H9 (cell line): ENCODE data around the gene LSM8. TPM values are rescaled to one million over a fixed set of nuclear protein-coding genes. Genes with fewer than 3 reads are reported as not detected.

Experiments
- DNase-seq: peaks from one replicate; pipeline ENCODE4 v3.0.0-alpha.2; 2017
- H2AFZ ChIP-seq: one replicate; pipeline ENCODE4 v1.6.1; 2013; ENCODE audit warnings: mild to moderate bottlenecking, low read length, control low read depth, moderate library complexity
- H2AK5ac ChIP-seq: 2 replicates; pipeline ENCODE4 v1.6.1; 2013; ENCODE audit warnings: low read length, control low read depth, mixed read lengths; ENCODE audit not compliant: insufficient read length
- H2BK120ac ChIP-seq: one replicate; pipeline ENCODE4 v1.6.1; 2013; ENCODE audit warnings: low read depth, mild to moderate bottlenecking, low read length, control low read depth, inconsistent platforms; ENCODE audit not compliant: poor library complexity, severe bottlenecking
- H2BK12ac ChIP-seq: 2 replicates; pipeline ENCODE4 v1.6.1; 2013; ENCODE audit warnings: low read length, control low read depth, mixed read lengths, low read depth; ENCODE audit not compliant: insufficient read length
- H2BK15ac ChIP-seq: 2 replicates; pipeline ENCODE4 v1.6.1; 2013; ENCODE audit warnings: low read depth, low read length, control low read depth
- H2BK20ac ChIP-seq: one replicate; pipeline ENCODE4 v1.6.1; 2013; ENCODE audit warnings: low read depth, mild to moderate bottlenecking, low read length, control low read depth, inconsistent platforms; ENCODE audit not compliant: poor library complexity, severe bottlenecking
- H2BK5ac ChIP-seq: 2 replicates; pipeline ENCODE4 v1.6.1; 2013; ENCODE audit warnings: low read length, control low read depth, mixed read lengths; ENCODE audit not compliant: insufficient read length
- H3K14ac ChIP-seq: 2 replicates; pipeline ENCODE4 v1.6.1; 2013; ENCODE audit warnings: low read length, control low read depth; ENCODE audit not compliant: insufficient read depth
- H3K18ac ChIP-seq: 2 replicates; pipeline ENCODE4 v1.6.1; 2013; ENCODE audit warnings: low read depth, mild to moderate bottlenecking, mixed read lengths, low read length, control low read depth; ENCODE audit not compliant: insufficient read length
- H3K23ac ChIP-seq: 2 replicates; pipeline ENCODE4 v1.6.1; 2013; ENCODE audit warnings: low read length, control low read depth, mixed read lengths, low read depth; ENCODE audit not compliant: insufficient read length
- H3K23me2 ChIP-seq: 2 replicates; pipeline ENCODE4 v1.6.1; 2013; ENCODE audit warnings: low read depth, mild to moderate bottlenecking, mixed read lengths, low read length, control low read depth; ENCODE audit not compliant: insufficient read length, poor library complexity, severe bottlenecking
- H3K27ac ChIP-seq: 2 replicates; pipeline ENCODE4 v1.5.1; 2013; ENCODE audit warnings: low read length, control low read depth, mixed read lengths, low read depth; ENCODE audit not compliant: insufficient read length
- H3K27me3 ChIP-seq: 2 replicates; pipeline ENCODE4 v1.6.1; 2013; ENCODE audit warnings: low read length, control low read depth, inconsistent platforms; ENCODE audit not compliant: insufficient read depth
- H3K4ac ChIP-seq: 2 replicates; pipeline ENCODE4 v1.6.1; 2013; ENCODE audit warnings: low read depth, mild to moderate bottlenecking, control low read depth, inconsistent platforms, low read length, moderate library complexity
- H3K4me1 ChIP-seq: 2 replicates; pipeline ENCODE4 v1.6.1; 2013; ENCODE audit warnings: low read length, control low read depth, inconsistent platforms; ENCODE audit not compliant: insufficient read depth
- H3K4me2 ChIP-seq: 2 replicates; pipeline ENCODE4 v1.6.1; 2013; ENCODE audit warnings: low read length, control low read depth, mixed read lengths; ENCODE audit not compliant: insufficient read length, insufficient read depth
- H3K56ac ChIP-seq: 2 replicates; pipeline ENCODE4 v1.6.1; 2013; ENCODE audit warnings: low read depth, mild to moderate bottlenecking, mixed read lengths, low read length, control low read depth; ENCODE audit not compliant: insufficient read length
- H3K79me1 ChIP-seq: 2 replicates; pipeline ENCODE4 v1.6.1; 2013; ENCODE audit warnings: low read depth, mild to moderate bottlenecking, moderate library complexity, low read length, control low read depth, inconsistent platforms; ENCODE audit not compliant: insufficient read depth, poor library complexity, severe bottlenecking
- H3K79me2 ChIP-seq: 2 replicates; pipeline ENCODE4 v1.6.1; 2013; ENCODE audit warnings: low read length, control low read depth, inconsistent platforms; ENCODE audit not compliant: insufficient read depth
- H3K9ac ChIP-seq: 2 replicates; pipeline ENCODE4 v1.6.1; 2013; ENCODE audit warnings: low read length, control low read depth, mixed read lengths; ENCODE audit not compliant: insufficient read length; ENCODE audit errors: extremely low read depth
- H3K9me3 ChIP-seq: one replicate; pipeline ENCODE4 v1.6.1; 2013; ENCODE audit warnings: low read depth, low read length, inconsistent platforms; ENCODE audit not compliant: control insufficient read depth
- H3T11ph ChIP-seq: one replicate; pipeline ENCODE4 v1.6.1; 2013; ENCODE audit warnings: mild to moderate bottlenecking, low read length, control low read depth, inconsistent platforms
- H4K20me1 ChIP-seq: one replicate; pipeline ENCODE4 v1.6.1; 2013; ENCODE audit not compliant: control insufficient read depth, insufficient read length, insufficient read depth
- H4K5ac ChIP-seq: 2 replicates; pipeline ENCODE4 v1.6.1; 2013; ENCODE audit warnings: low read depth, mild to moderate bottlenecking, mixed read lengths, low read length, control low read depth; ENCODE audit not compliant: insufficient read length
- H4K8ac ChIP-seq: replicated peaks from 2 replicates; pipeline ENCODE4 v1.6.1; 2013; ENCODE audit warnings: low read length, control low read depth, mixed read lengths, low read depth; ENCODE audit not compliant: insufficient read length
- H4K91ac ChIP-seq: 2 replicates; pipeline ENCODE4 v1.6.1; 2013; ENCODE audit warnings: low read depth, mild to moderate bottlenecking, moderate library complexity, mixed read lengths, low read length, control low read depth; ENCODE audit not compliant: insufficient read length
- H3K27ac Mint-ChIP-seq, 3 experiments: 2 replicates in 2 of 3; 3 replicates in 1 of 3; pipeline ENCODE4 v1.8.0; 2020 to 2021; ENCODE audit warnings: mixed read lengths in 3 of 3, mild to moderate bottlenecking in 1 of 3, moderate library complexity in 1 of 3
- H3K27me3 Mint-ChIP-seq: 2 replicates; pipeline ENCODE4 v1.8.0; 2021; ENCODE audit warnings: low read depth, mild to moderate bottlenecking, moderate library complexity, mixed read lengths
- H3K36me3 Mint-ChIP-seq, 3 experiments: 2 replicates in 2 of 3; 3 replicates in 1 of 3; pipeline ENCODE4 v1.8.0; 2020 to 2021; ENCODE audit warnings: low read depth in 3 of 3, mixed read lengths in 3 of 3; ENCODE audit not compliant: insufficient read depth in 1 of 3
- H3K4me1 Mint-ChIP-seq, 2 experiments: 2 replicates each; pipeline ENCODE4 v1.8.0; 2020; ENCODE audit warnings: mixed read lengths in 2 of 2
- H3K4me3 Mint-ChIP-seq, 2 experiments: 2 replicates in 1 of 2; 3 replicates in 1 of 2; pipeline ENCODE4 v1.8.0; 2020 to 2021; ENCODE audit warnings: mild to moderate bottlenecking in 2 of 2, mixed read lengths in 2 of 2, moderate library complexity in 1 of 2
- H3K9me3 Mint-ChIP-seq, 2 experiments: 2 replicates in 1 of 2; 3 replicates in 1 of 2; pipeline ENCODE4 v1.8.0; 2020; ENCODE audit warnings: mild to moderate bottlenecking in 2 of 2, mixed read lengths in 2 of 2, moderate library complexity in 1 of 2
- WGBS: extraction: QIAGEN DNeasy Blood & Tissue Kit; methylation state at CpG from one replicate; pipeline ENCODE4 v1.1.7; 2013; ENCODE audit warnings: missing lambda C conversion rate, low lambda C conversion rate, mixed read lengths; ENCODE audit not compliant: insufficient read length; ENCODE audit errors: extremely low coverage; 5-methylcytosine and 5-hydroxymethylcytosine counted together
- total RNA-seq: library from RNA; stranded (reverse); gene quantifications from 2 replicates; pipeline ENCODE4 v1.2.1, GENCODE V29; 2021
- TF ChIP-seq, protein P1 (sequence below): fragments of 200-600 bp; sonication (generic); conservative IDR thresholded peaks from 3 replicates; pipeline ENCODE4 v1.8.0; 2021; ENCODE audit warnings: antibody characterized with exemption, mild to moderate bottlenecking

LSM8 gene
- total RNA-seq, 1 experiment from 2014 or later, result 51.8 TPM

DNA sequence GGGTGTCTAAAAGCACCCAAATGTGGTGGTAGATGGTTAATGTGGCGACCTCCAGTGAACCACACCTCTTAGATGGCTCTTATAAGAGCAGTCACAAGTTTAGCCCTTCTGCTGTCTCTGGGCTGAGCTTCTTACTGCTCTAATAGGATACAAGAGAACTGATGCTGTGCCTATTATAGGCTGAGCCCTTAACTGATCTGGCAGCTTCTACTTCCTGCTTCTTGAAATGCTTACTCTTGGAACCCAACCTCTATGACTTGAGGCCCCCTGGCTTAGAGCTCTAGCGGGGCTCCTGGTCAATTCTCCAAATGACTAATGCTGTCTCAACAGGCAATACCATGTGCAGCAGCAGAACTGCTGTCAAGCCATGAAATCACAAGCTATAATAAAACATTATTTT is 35.0 kb upstream of the LSM8 start:
- Mint-ChIP-seq H3K27me3 (no peaks in the 10 kb centered on the region), H3K36me3 (no peaks in the 10 kb centered on the region), H3K9me3 (no peaks in the 10 kb centered on the region; a peak in 1 of 5 replicates), H3K27ac (no peak overlapping the region; a peak in 1 of 7 replicates), H3K4me3 (no peak overlapping the region), H3K4me1 (peaks cover 19 to 28% of the 10 kb centered on the region in 2 experiments)
- Histone ChIP-seq H3K79me2 (no peaks in the 10 kb centered on the region), H2AK5ac (no peak overlapping the region), H3K4me2 (no peak overlapping the region), H2BK20ac (no peak overlapping the region), H3K4ac (no peak overlapping the region), H4K8ac (no peak overlapping the region), H4K91ac (no peak overlapping the region), H2BK12ac (no peak overlapping the region), H3K27me3 (no peaks in the 10 kb centered on the region), H3K9ac (no peak overlapping the region), H3K9me3 (no peaks in the 10 kb centered on the region), H2AFZ (no peak overlapping the region), H3K23ac (no peak overlapping the region), H2BK5ac (no peak overlapping the region), H4K5ac (no peak overlapping the region), H2BK15ac (no peak overlapping the region), H3K14ac (no peak overlapping the region), H3K4me1 (peaks cover 6% of the 10 kb centered on the region; the same call in 1 of the 2 replicates), H4K20me1 (no peaks in the 10 kb centered on the region), H3K56ac (no peak overlapping the region), H3K23me2 (no peaks in the 10 kb centered on the region), H3K27ac (no peak overlapping the region), H3T11ph (no peak overlapping the region), H3K18ac (no peak overlapping the region), H3K79me1 (no peaks in the 10 kb centered on the region), H2BK120ac (no peak overlapping the region)
- DNase-seq, result no peak
- TF ChIP-seq, protein P1, sequence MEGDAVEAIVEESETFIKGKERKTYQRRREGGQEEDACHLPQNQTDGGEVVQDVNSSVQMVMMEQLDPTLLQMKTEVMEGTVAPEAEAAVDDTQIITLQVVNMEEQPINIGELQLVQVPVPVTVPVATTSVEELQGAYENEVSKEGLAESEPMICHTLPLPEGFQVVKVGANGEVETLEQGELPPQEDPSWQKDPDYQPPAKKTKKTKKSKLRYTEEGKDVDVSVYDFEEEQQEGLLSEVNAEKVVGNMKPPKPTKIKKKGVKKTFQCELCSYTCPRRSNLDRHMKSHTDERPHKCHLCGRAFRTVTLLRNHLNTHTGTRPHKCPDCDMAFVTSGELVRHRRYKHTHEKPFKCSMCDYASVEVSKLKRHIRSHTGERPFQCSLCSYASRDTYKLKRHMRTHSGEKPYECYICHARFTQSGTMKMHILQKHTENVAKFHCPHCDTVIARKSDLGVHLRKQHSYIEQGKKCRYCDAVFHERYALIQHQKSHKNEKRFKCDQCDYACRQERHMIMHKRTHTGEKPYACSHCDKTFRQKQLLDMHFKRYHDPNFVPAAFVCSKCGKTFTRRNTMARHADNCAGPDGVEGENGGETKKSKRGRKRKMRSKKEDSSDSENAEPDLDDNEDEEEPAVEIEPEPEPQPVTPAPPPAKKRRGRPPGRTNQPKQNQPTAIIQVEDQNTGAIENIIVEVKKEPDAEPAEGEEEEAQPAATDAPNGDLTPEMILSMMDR, result no peak
- WGBS, result no CpG with 5 or more reads among the region's 2 CpGs
